ENCODE results near the gene SAFB2. TPM values are rescaled to one million over a fixed set of nuclear protein-coding genes. Genes with fewer than 3 reads are reported as not detected.
A peak's percentile ranks its signal among the peaks of the same experiment; 100 is the strongest.

SAFB2 gene
- total and polyA plus RNA-seq, 7 donors: 30.4 to 52.9 (median 42.1) TPM

- DNase-seq (no peak), ATAC-seq (no peak)
- WGBS, 3 donors: 61 to 74% (median 68%) methylated on average over 6 of the region's 6 CpGs
- Histone ChIP-seq H3K27ac (no peak overlapping the region), H3K4me3 (no peak overlapping the region), H3K9me3 (peaks cover 8% of the 10 kb centered on the region), H3K27me3 (ENCODE audit: insufficient read depth in 3 of 3, low read length in 2 of 3) (peaks cover 0 to 73% (median 40%) of the 10 kb centered on the region in 3 donors), H3K4me1 (no peaks in the 10 kb centered on the region), H3K36me3 (ENCODE audit: insufficient read depth in 1 of 2, low read depth in 1 of 2) (no peaks in the 10 kb centered on the region)
- intact Hi-C loops (cut with DNase I): no loop called here
- peak; percentile 23 for TF ChIP-seq CTCF (IDR thresholded peaks at IDR 0.05)
Observed at GRCh38 chr19:5561559-5561958, 61.0 kb downstream of the SAFB2 start.

- no peak overlapping the region for H3K27ac ChIP-seq
- ATAC-seq (no peak), DNase-seq (no peak)
- no peaks in the 10 kb centered on the region for H3K36me3 ChIP-seq (ENCODE audit: insufficient read depth in 1 of 2, low read depth in 1 of 2)
- H3K9me3 ChIP-seq: peaks cover 8% of the 10 kb centered on the region
- WGBS, 3 donors: 18 to 23% (median 20%) methylated on average over 14 to 19 of the region's 19 CpGs
- intact Hi-C loops (cut with DNase I): no loop called here
- no peaks in the 10 kb centered on the region for H3K4me1 ChIP-seq
- TF ChIP-seq CTCF (IDR thresholded peaks at IDR 0.05): no peak
- no peak overlapping the region for H3K4me3 ChIP-seq
- peaks cover 0 to 63% (median 31%) of the 10 kb centered on the region in 3 donors for H3K27me3 ChIP-seq (ENCODE audit: insufficient read depth in 3 of 3, low read length in 2 of 3)
Observed at GRCh38 chr19:5560156-5560555, 62.4 kb downstream of the SAFB2 start.

- 13 to 27% (median 22%) methylated on average over 3 of the region's 3 CpGs for WGBS, 3 donors
Observed at GRCh38 chr19:5559804-5560133, 62.8 kb downstream of the SAFB2 start.

GRCh38 chr19:5558101-5558621, 64.4 kb downstream of the SAFB2 start:
- 77 to 80% (median 80%) methylated on average over 2 of the region's 2 CpGs for whole genome bisulfite sequencing, 3 donors
- TF ChIP-seq CTCF (IDR thresholded peaks at IDR 0.05): no peak

More at GRCh38 chr19:5559804-5560133, 62.8 kb downstream of the SAFB2 start:
- no peak overlapping the region for H3K4me3 ChIP-seq
- H3K27ac ChIP-seq: no peak overlapping the region
- ATAC-seq: no peak
- intact Hi-C loops (cut with DNase I): no loop called here
- DNase-seq: no peak
- peaks cover 0 to 63% (median 27%) of the 10 kb centered on the region in 3 donors for H3K27me3 ChIP-seq (ENCODE audit: insufficient read depth in 3 of 3, low read length in 2 of 3)
- no peaks in the 10 kb centered on the region for H3K4me1 ChIP-seq
- H3K36me3 ChIP-seq (ENCODE audit: insufficient read depth in 1 of 2, low read depth in 1 of 2): no peaks in the 10 kb centered on the region
- no peak for TF ChIP-seq CTCF (IDR thresholded peaks at IDR 0.05)
- H3K9me3 ChIP-seq: peaks cover 8% of the 10 kb centered on the region

GRCh38 chr19:5557691-5558090, 64.9 kb downstream of the SAFB2 start:
- Histone ChIP-seq H3K9me3 (peaks cover 8% of the 10 kb centered on the region), H3K27ac (no peak overlapping the region), H3K27me3 (ENCODE audit: insufficient read depth in 3 of 3, low read length in 2 of 3) (peaks cover 0 to 50% (median 23%) of the 10 kb centered on the region in 3 donors), H3K4me3 (no peak overlapping the region), H3K4me1 (no peaks in the 10 kb centered on the region), H3K36me3 (ENCODE audit: insufficient read depth in 1 of 2, low read depth in 1 of 2) (no peaks in the 10 kb centered on the region)
- ATAC-seq (no peak), DNase-seq (no peak)
- no peak for TF ChIP-seq CTCF (IDR thresholded peaks at IDR 0.05)
- WGBS, 3 donors: 28 to 36% (median 30%) methylated on average over 13 of the region's 13 CpGs
- intact Hi-C loops (cut with DNase I): no loop called here

More at GRCh38 chr19:5558101-5558621, 64.4 kb downstream of the SAFB2 start:
- Histone ChIP-seq H3K36me3 (ENCODE audit: insufficient read depth in 1 of 2, low read depth in 1 of 2) (no peaks in the 10 kb centered on the region), H3K4me3 (no peak overlapping the region), H3K27ac (no peak overlapping the region), H3K9me3 (peaks cover 8% of the 10 kb centered on the region), H3K4me1 (no peaks in the 10 kb centered on the region), H3K27me3 (ENCODE audit: insufficient read depth in 3 of 3, low read length in 2 of 3) (peaks cover 0 to 55% (median 26%) of the 10 kb centered on the region in 3 donors)
- intact Hi-C loops (cut with DNase I): no loop called here
- no peak for ATAC-seq
- no peak for DNase-seq
